ENCODE results near the gene FBLN1.

DNA sequence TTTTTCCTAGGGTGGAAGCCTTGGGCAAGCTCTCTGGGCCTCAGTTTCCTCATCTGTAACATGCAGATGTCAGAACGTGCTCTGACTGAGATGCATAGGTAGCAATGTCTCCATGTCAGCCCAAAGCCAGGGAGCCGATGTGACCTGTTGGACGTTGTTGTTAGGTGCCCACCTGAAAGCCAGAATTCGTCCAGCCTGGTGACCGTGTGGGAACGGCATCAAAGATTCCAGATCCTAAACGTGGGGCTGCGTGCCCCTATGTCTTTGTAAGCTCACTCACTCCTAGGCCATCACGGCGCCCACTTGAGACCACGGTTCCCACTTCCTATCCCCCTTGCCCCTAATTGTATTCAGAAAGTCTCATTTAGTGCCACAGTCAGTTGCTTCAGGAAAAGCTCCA lies 48.2 kb downstream of the FBLN1 start:
- TF ChIP-seq POLR2A (IDR thresholded peaks at IDR 0.05) (no peak), CTCF (IDR thresholded peaks at IDR 0.05) (no peak)
